Body of pancreas (tissue), 4 donors: ENCODE data around the gene MSI2. TPM values are rescaled to one million over a fixed set of nuclear protein-coding genes. Genes with fewer than 3 reads are reported as not detected.

Experiments
- ATAC-seq: fragments of 150-250 bp; one replicate; pipeline ENCODE4 v1.9.1; 2016
- DNase-seq, 4 donors: peaks; one replicate each; pipeline ENCODE4 v3.0.0-alpha.2; 2019
- H3K27ac ChIP-seq, 4 donors: fragments of 200-600 bp; sonication (generic); 1 replicate in 3 of 4; 2 replicates in 1 of 4; pipeline versions ENCODE4 v1.5.1 to v1.6.1; 2016 to 2019; ENCODE audit warnings: mild to moderate bottlenecking in 1 of 4, mixed read lengths in 1 of 4, moderate library complexity in 1 of 4
- H3K27me3 ChIP-seq, 2 donors: fragments of 200-600 bp; sonication (generic); one replicate each; pipeline ENCODE4 v1.6.0; 2016; ENCODE audit warnings: mild to moderate bottlenecking in 1 of 2
- H3K36me3 ChIP-seq, 2 donors: fragments of 200-600 bp; sonication (generic); replicated peaks in 1 of 2; 2 replicates each; pipeline ENCODE4 v1.5.1; 2016; ENCODE audit warnings: low read depth in 2 of 2; ENCODE audit not compliant: insufficient read depth in 1 of 2
- H3K4me1 ChIP-seq: fragments of 200-600 bp; sonication (generic); one replicate; pipeline ENCODE4 v1.6.0; 2016
- H3K4me3 ChIP-seq, 2 donors: fragments of 200-600 bp; sonication (generic); 1 replicate in 1 of 2; 2 replicates in 1 of 2; pipeline ENCODE4 v1.5.1; 2016 to 2019
- H3K9me3 ChIP-seq, 3 donors: fragments of 200-600 bp; sonication (generic); 1 replicate in 2 of 3; 2 replicates in 1 of 3; pipeline ENCODE4 v1.5.1; 2016
- POLR2A ChIP-seq, 3 donors: fragments of 450-650 bp; IDR thresholded peaks; one replicate each; pipeline ENCODE4 v1.6.1; 2016; ENCODE audit warnings: antibody characterized with exemption in 3 of 3, mild to moderate bottlenecking in 2 of 3
- WGBS, 2 donors: methylation state at CpG; one replicate each; pipeline ENCODE4 v1.1.5; 2017; 5-methylcytosine and 5-hydroxymethylcytosine counted together
- intact Hi-C: fragments of 100-400 bp; cut with DNase I; formaldehyde crosslinking; loops from one replicate; pipeline ENCODE4 v1.15.1; 2023
- total RNA-seq, 2 donors: library from RNA; depleted of rRNA; stranded (reverse); fragments of >200 nt; gene quantifications; one replicate each; pipeline ENCODE4 v1.1.0, GENCODE V29; 2016
- TF ChIP-seq, protein P1 (sequence below), 7 experiments: fragments of 450-650 bp in 4 of 7; fragments of 200-600 bp in 3 of 7; sonication (generic) in 3 of 7; IDR thresholded peaks; one replicate each; pipeline ENCODE4 v1.5.1; 2016 to 2019; ENCODE audit warnings: antibody characterized with exemption in 7 of 7

MSI2 gene
- total RNA-seq, 2 donors from 2014 or later: 21.1 to 28.5 TPM

- intact Hi-C loops: no loop called here
- ATAC-seq (no peak), DNase-seq (no peak)
- Histone ChIP-seq H3K36me3 (no peaks in the 10 kb centered on the region), H3K4me3 (no peak overlapping the region), H3K9me3 (no peaks in the 10 kb centered on the region), H3K4me1 (peaks cover 23% of the 10 kb centered on the region), H3K27ac (peak overlapping the region in 1 of 4 donors; percentile 79), H3K27me3 (no peaks in the 10 kb centered on the region)
- 87 to 89% methylated on average over 6 of the region's 6 CpGs for WGBS, 2 donors
- TF ChIP-seq POLR2A (IDR thresholded peaks at IDR 0.05): no peak
- TF ChIP-seq, protein P1, sequence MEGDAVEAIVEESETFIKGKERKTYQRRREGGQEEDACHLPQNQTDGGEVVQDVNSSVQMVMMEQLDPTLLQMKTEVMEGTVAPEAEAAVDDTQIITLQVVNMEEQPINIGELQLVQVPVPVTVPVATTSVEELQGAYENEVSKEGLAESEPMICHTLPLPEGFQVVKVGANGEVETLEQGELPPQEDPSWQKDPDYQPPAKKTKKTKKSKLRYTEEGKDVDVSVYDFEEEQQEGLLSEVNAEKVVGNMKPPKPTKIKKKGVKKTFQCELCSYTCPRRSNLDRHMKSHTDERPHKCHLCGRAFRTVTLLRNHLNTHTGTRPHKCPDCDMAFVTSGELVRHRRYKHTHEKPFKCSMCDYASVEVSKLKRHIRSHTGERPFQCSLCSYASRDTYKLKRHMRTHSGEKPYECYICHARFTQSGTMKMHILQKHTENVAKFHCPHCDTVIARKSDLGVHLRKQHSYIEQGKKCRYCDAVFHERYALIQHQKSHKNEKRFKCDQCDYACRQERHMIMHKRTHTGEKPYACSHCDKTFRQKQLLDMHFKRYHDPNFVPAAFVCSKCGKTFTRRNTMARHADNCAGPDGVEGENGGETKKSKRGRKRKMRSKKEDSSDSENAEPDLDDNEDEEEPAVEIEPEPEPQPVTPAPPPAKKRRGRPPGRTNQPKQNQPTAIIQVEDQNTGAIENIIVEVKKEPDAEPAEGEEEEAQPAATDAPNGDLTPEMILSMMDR (IDR thresholded peaks at IDR 0.05): no peak
These were observed 99.0 kb downstream of the MSI2 start for GRCh38 chr17:57355090-57355859.

DNA sequence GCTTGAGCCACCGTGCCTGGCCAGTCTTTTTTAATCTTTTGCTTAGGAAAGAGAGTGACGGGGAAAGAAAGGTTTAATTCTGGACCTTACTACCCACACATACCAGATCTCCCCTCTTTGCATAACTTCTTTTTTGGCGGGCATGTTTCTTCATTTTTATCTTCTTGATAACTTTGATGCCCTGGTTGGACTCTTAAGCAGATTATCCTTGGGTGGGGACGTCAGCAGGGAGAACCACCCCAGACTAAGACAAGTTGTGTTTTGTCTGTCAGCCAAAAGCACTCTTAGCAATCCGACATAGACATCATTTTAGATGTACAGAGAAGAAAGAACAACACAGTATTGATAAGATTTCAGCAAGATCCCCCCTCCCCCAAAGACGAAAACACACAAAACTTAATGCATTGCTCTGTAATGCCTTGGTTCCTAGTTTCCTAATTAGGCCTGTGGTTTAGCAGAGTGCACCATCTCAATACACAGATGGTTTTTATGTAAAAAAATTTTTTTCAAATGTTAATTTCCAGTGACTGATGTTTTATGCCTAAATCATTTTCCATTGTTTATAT, 99.9 kb downstream of the MSI2 start:
- H3K9me3 ChIP-seq: no peaks in the 10 kb centered on the region
- peaks cover 23% of the 10 kb centered on the region for H3K4me1 ChIP-seq
- no peak overlapping the region for H3K4me3 ChIP-seq
- ATAC-seq: no peak
- no peak for TF ChIP-seq POLR2A (IDR thresholded peaks at IDR 0.05)
- TF ChIP-seq, protein P1 (IDR thresholded peaks at IDR 0.05): no peak
- H3K27me3 ChIP-seq: no peaks in the 10 kb centered on the region
- H3K36me3 ChIP-seq: no peaks in the 10 kb centered on the region
- H3K27ac ChIP-seq: peak overlapping the region in 3 of 4 donors; percentile 76 to 79 (median 79)
- no peak for DNase-seq
- WGBS, 2 donors: 51 to 53% methylated on average over 6 of the region's 6 CpGs
- intact Hi-C loops: no loop called here

DNA sequence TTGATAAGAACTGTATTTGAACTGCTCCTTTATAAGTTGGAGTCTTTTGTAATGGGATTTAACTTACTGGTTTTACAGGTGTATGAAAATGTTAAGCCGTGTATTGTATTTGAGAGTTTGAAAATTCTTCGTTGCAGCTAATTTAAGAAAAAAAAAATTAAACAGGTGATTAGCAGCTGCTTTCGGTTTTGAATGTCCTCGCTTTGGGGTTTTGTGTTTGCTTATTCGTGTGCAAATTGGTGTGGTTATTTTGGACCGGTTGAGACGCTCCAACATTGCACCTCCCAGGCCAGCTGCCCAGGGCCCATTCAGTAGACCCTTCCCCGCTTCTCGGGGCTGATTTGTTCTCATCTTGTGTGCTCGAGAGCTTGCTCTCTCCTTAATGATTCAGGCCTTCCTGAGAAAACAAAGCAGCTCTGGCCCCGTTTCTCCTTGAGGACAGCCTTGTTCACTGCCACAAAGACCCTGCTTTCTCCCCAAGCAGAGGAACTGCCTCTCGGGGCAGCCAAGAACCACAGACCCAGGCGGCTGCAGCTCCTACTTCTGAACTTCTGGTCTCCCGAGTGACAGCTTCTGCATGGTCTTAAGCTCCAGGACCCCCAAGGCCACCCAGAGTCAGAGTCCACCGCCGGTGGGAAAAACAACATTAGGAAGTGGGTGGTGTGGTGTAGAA, 100.5 kb downstream of the MSI2 start:
- no peak for TF ChIP-seq POLR2A (IDR thresholded peaks at IDR 0.05)
- TF ChIP-seq, protein P1 (IDR thresholded peaks at IDR 0.05): no peak
- DNase-seq: no peak
- no peak overlapping the region for H3K4me3 ChIP-seq
- intact Hi-C loops: no loop called here
- H3K4me1 ChIP-seq: peaks cover 23% of the 10 kb centered on the region
- WGBS, 2 donors: 8 to 22% methylated on average over 14 to 16 of the region's 16 CpGs
- peak; percentile 12 for ATAC-seq
- H3K27me3 ChIP-seq: no peaks in the 10 kb centered on the region
- H3K9me3 ChIP-seq: no peaks in the 10 kb centered on the region
- H3K36me3 ChIP-seq: no peaks in the 10 kb centered on the region
- peak overlapping the region; percentile 72 to 79 (median 78) for H3K27ac ChIP-seq

GRCh38 chr17:57357392-57357784, 101.1 kb downstream of the MSI2 start:
- no peaks in the 10 kb centered on the region for H3K9me3 ChIP-seq
- 14 to 19% methylated on average over 11 of the region's 11 CpGs for WGBS, 2 donors

More at GRCh38 chr17:57357392-57357784, 101.1 kb downstream of the MSI2 start:
- ATAC-seq (peak; percentile 93), DNase-seq (peak; percentile 80 to 93 (median 92))
- Histone ChIP-seq H3K4me1 (peaks cover 23% of the 10 kb centered on the region), H3K27ac (peak overlapping the region; percentile 72 to 79 (median 78)), H3K4me3 (no peak overlapping the region), H3K27me3 (no peaks in the 10 kb centered on the region), H3K36me3 (no peaks in the 10 kb centered on the region)
- peak in 2 of 3 donors; percentile 58 to 59 for TF ChIP-seq POLR2A (IDR thresholded peaks at IDR 0.05)
- TF ChIP-seq, protein P1 (IDR thresholded peaks at IDR 0.05): no peak
- intact Hi-C loops: no loop called here
